Neuronal stem cell (in vitro differentiated cells): ENCODE data around the gene BPIFB1.

Experiments used
- DNase-seq: peaks from one replicate; pipeline ENCODE4 v3.0.0-alpha.2; 2013; ENCODE audit warnings: low spot score
- H2AFZ ChIP-seq: one replicate; pipeline ENCODE4 v1.6.1; 2013; ENCODE audit warnings: mild to moderate bottlenecking, low read length, inconsistent platforms
- H2AK5ac ChIP-seq: 2 replicates; pipeline ENCODE4 v1.6.1; 2013; ENCODE audit warnings: low read depth, mild to moderate bottlenecking, inconsistent platforms, low read length, moderate library complexity, mixed read lengths
- H2BK120ac ChIP-seq: 2 replicates; pipeline ENCODE4 v1.6.1; 2013; ENCODE audit warnings: low read depth, mild to moderate bottlenecking, inconsistent platforms, low read length, moderate library complexity, mixed read lengths
- H2BK12ac ChIP-seq: one replicate; pipeline ENCODE4 v1.6.1; 2013; ENCODE audit warnings: low read length, inconsistent platforms
- H2BK15ac ChIP-seq: 2 replicates; pipeline ENCODE4 v1.6.1; 2013; ENCODE audit warnings: mild to moderate bottlenecking, low read length, inconsistent platforms, mixed read lengths
- H2BK5ac ChIP-seq: one replicate; pipeline ENCODE4 v1.6.1; 2013; ENCODE audit warnings: inconsistent platforms, mild to moderate bottlenecking, low read length, moderate library complexity
- H3K14ac ChIP-seq: one replicate; pipeline ENCODE4 v1.6.1; 2013; ENCODE audit warnings: low read length, inconsistent platforms
- H3K18ac ChIP-seq: 2 replicates; pipeline ENCODE4 v1.6.1; 2013; ENCODE audit warnings: low read length, inconsistent platforms
- H3K23ac ChIP-seq: 2 replicates; pipeline ENCODE4 v1.6.1; 2013; ENCODE audit warnings: low read depth, mild to moderate bottlenecking, mixed read lengths, low read length, inconsistent platforms; ENCODE audit not compliant: poor library complexity
- H3K27ac ChIP-seq: replicated peaks from 3 replicates; pipeline ENCODE4 v1.5.1; 2013; ENCODE audit warnings: low read length, inconsistent platforms
- H3K27me3 ChIP-seq, 3 experiments: 2 replicates each; pipeline ENCODE4 v1.6.1; 2013; ENCODE audit warnings: low read length in 3 of 3, mild to moderate bottlenecking in 2 of 3, inconsistent platforms in 1 of 3, low read depth in 1 of 3, mixed read lengths in 1 of 3, moderate library complexity in 1 of 3; ENCODE audit not compliant: control insufficient read depth in 3 of 3, insufficient read depth in 3 of 3
- H3K36me3 ChIP-seq, 2 donors: replicated peaks in 1 of 2; 2 replicates each; pipeline ENCODE4 v1.6.1; 2013; ENCODE audit warnings: low read length in 2 of 2; ENCODE audit not compliant: control insufficient read depth in 2 of 2, insufficient read depth in 2 of 2
- H3K4ac ChIP-seq: 2 replicates; pipeline ENCODE4 v1.6.1; 2013; ENCODE audit warnings: inconsistent platforms, mild to moderate bottlenecking, low read length, moderate library complexity
- H3K4me1 ChIP-seq, 2 donors: 1 replicate in 1 of 2; 2 replicates in 1 of 2; pipeline ENCODE4 v1.6.1; 2013; ENCODE audit warnings: low read length in 2 of 2, low read depth in 1 of 2; ENCODE audit not compliant: control insufficient read depth in 2 of 2, insufficient read depth in 1 of 2
- H3K4me2 ChIP-seq: one replicate; pipeline ENCODE4 v1.6.1; 2013; ENCODE audit warnings: mild to moderate bottlenecking, low read length, inconsistent platforms; ENCODE audit not compliant: insufficient read depth, poor library complexity, severe bottlenecking
- H3K4me3 ChIP-seq, 2 donors: 2 replicates each; pipeline ENCODE4 v1.5.1; 2013; ENCODE audit warnings: low read length in 2 of 2, mild to moderate bottlenecking in 2 of 2, inconsistent platforms in 1 of 2, moderate library complexity in 1 of 2
- H3K79me1 ChIP-seq: one replicate; pipeline ENCODE4 v1.6.1; 2013; ENCODE audit warnings: low read depth, mild to moderate bottlenecking, inconsistent platforms, low read length, moderate library complexity
- H3K9ac ChIP-seq: one replicate; pipeline ENCODE4 v1.6.1; 2013; ENCODE audit warnings: mild to moderate bottlenecking, low read depth, low read length, inconsistent platforms; ENCODE audit not compliant: poor library complexity
- H3K9me3 ChIP-seq, 2 donors: replicated peaks in 1 of 2; 2 replicates each; pipeline versions ENCODE3 to v1.6.1; 2013; ENCODE audit warnings: low read length in 2 of 2, mild to moderate bottlenecking in 2 of 2, inconsistent platforms in 1 of 2, low read depth in 1 of 2, mixed read lengths in 1 of 2, moderate library complexity in 1 of 2; ENCODE audit not compliant: control insufficient read depth in 2 of 2, insufficient read depth in 1 of 2
- H4K8ac ChIP-seq: one replicate; pipeline ENCODE4 v1.6.1; 2013; ENCODE audit warnings: low read depth, mild to moderate bottlenecking, inconsistent platforms, low read length, moderate library complexity
- H4K91ac ChIP-seq: one replicate; pipeline ENCODE4 v1.6.1; 2013; ENCODE audit warnings: low read length, low read depth, mild to moderate bottlenecking, inconsistent platforms; ENCODE audit not compliant: poor library complexity
- WGBS, 2 donors: extraction: QIAGEN DNeasy Blood & Tissue Kit; methylation state at CpG; one replicate each; pipeline ENCODE4 v1.1.7; 2013; ENCODE audit warnings: missing lambda C conversion rate in 2 of 2, mixed read lengths in 1 of 2; ENCODE audit not compliant: insufficient read length in 2 of 2, insufficient replicate concordance in 1 of 2; ENCODE audit errors: extremely low coverage in 2 of 2; 5-methylcytosine and 5-hydroxymethylcytosine counted together

Gene BPIFB1

GRCh38 chr20:33251496-33251895 lies 31.5 kb upstream of the BPIFB1 start:
- Histone ChIP-seq H2AFZ (no peak overlapping the region), H3K4me3 (no peak overlapping the region), H2BK12ac (no peak overlapping the region), H3K18ac (no peak overlapping the region), H3K9ac (no peak overlapping the region), H3K4me2 (no peak overlapping the region), H2BK5ac (no peak overlapping the region), H3K36me3 (no peaks in the 10 kb centered on the region), H3K27ac (no peak overlapping the region), H2BK120ac (no peak overlapping the region), H3K4ac (no peak overlapping the region), H3K23ac (no peak overlapping the region), H3K14ac (no peak overlapping the region), H2BK15ac (no peak overlapping the region), H3K27me3 (no peaks in the 10 kb centered on the region), H3K9me3 (no peaks in the 10 kb centered on the region), H2AK5ac (no peak overlapping the region), H4K8ac (no peak overlapping the region), H3K79me1 (no peaks in the 10 kb centered on the region), H4K91ac (no peak overlapping the region), H3K4me1 (no peaks in the 10 kb centered on the region)
- WGBS, 2 donors, result no CpG with 5 or more reads among the region's 3 CpGs
- DNase-seq, result no peak

GRCh38 chr20:33252460-33252859 lies 30.6 kb upstream of the BPIFB1 start:
- Histone ChIP-seq H3K9me3 (no peaks in the 10 kb centered on the region), H3K9ac (no peak overlapping the region), H2AK5ac (no peak overlapping the region), H3K27me3 (no peaks in the 10 kb centered on the region), H3K4ac (no peak overlapping the region), H3K27ac (no peak overlapping the region), H2BK5ac (no peak overlapping the region), H2AFZ (no peak overlapping the region), H3K4me1 (no peaks in the 10 kb centered on the region), H2BK12ac (no peak overlapping the region), H3K4me3 (no peak overlapping the region), H4K91ac (no peak overlapping the region), H4K8ac (no peak overlapping the region), H2BK15ac (no peak overlapping the region), H3K36me3 (no peaks in the 10 kb centered on the region), H3K79me1 (no peaks in the 10 kb centered on the region), H3K4me2 (no peak overlapping the region), H3K23ac (no peak overlapping the region), H3K14ac (no peak overlapping the region), H2BK120ac (no peak overlapping the region), H3K18ac (no peak overlapping the region)
- no CpG with 5 or more reads among the region's 3 CpGs for WGBS, 2 donors
- DNase-seq, result no peak

GRCh38 chr20:33255005-33255404 lies 28.0 kb upstream of the BPIFB1 start:
- no peaks in the 10 kb centered on the region for H3K36me3 ChIP-seq
- no peak overlapping the region for H3K9ac ChIP-seq
- H2AFZ ChIP-seq, result no peak overlapping the region
- H3K4me1 ChIP-seq, result no peaks in the 10 kb centered on the region
- no peak overlapping the region for H2BK120ac ChIP-seq
- H4K8ac ChIP-seq, result no peak overlapping the region
- no peak overlapping the region for H2BK12ac ChIP-seq
- no peak overlapping the region for H2AK5ac ChIP-seq
- no peak overlapping the region for H3K23ac ChIP-seq
- no peaks in the 10 kb centered on the region for H3K27me3 ChIP-seq
- no peak overlapping the region for H2BK5ac ChIP-seq
- H3K4me3 ChIP-seq, result no peak overlapping the region
- H2BK15ac ChIP-seq, result no peak overlapping the region
- no peaks in the 10 kb centered on the region for H3K9me3 ChIP-seq
- no peak overlapping the region for H3K14ac ChIP-seq
- H3K18ac ChIP-seq, result no peak overlapping the region
- no peak overlapping the region for H3K27ac ChIP-seq
- H4K91ac ChIP-seq, result no peak overlapping the region
- no peak for DNase-seq
- no peaks in the 10 kb centered on the region for H3K79me1 ChIP-seq
- no CpG with 5 or more reads among the region's 2 CpGs for WGBS, 2 donors
- no peak overlapping the region for H3K4me2 ChIP-seq
- no peak overlapping the region for H3K4ac ChIP-seq

GRCh38 chr20:33257237-33257636 lies 25.8 kb upstream of the BPIFB1 start:
- Histone ChIP-seq H4K8ac (no peak overlapping the region), H3K9ac (no peak overlapping the region), H3K27me3 (no peaks in the 10 kb centered on the region), H4K91ac (no peak overlapping the region), H3K4me1 (no peaks in the 10 kb centered on the region), H3K4me3 (no peak overlapping the region), H2BK5ac (no peak overlapping the region), H2BK12ac (no peak overlapping the region), H3K9me3 (no peaks in the 10 kb centered on the region), H2BK15ac (no peak overlapping the region), H3K18ac (no peak overlapping the region), H3K4ac (no peak overlapping the region), H3K79me1 (no peaks in the 10 kb centered on the region), H2AK5ac (no peak overlapping the region), H3K14ac (no peak overlapping the region), H3K4me2 (no peak overlapping the region), H3K23ac (no peak overlapping the region), H2BK120ac (no peak overlapping the region), H3K36me3 (no peaks in the 10 kb centered on the region), H2AFZ (no peak overlapping the region), H3K27ac (no peak overlapping the region)
- WGBS, 2 donors, result no CpG with 5 or more reads among the region's 5 CpGs
- no peak for DNase-seq
